Skeletal muscle tissue (tissue), 4 donors: ENCODE data around the gene LRP11. TPM values are rescaled to one million over a fixed set of nuclear protein-coding genes. Genes with fewer than 3 reads are reported as not detected.

ENCODE experiments used
- H3K27ac ChIP-seq: one replicate; pipeline ENCODE4 v1.7.0; 2013; ENCODE audit warnings: mild to moderate bottlenecking, low read depth, low read length, inconsistent platforms
- H3K27me3 ChIP-seq, 3 donors: one replicate each; pipeline ENCODE4 v1.7.0; 2013; ENCODE audit warnings: low read length in 3 of 3; ENCODE audit not compliant: control insufficient read depth in 3 of 3, insufficient read depth in 3 of 3
- H3K36me3 ChIP-seq, 3 donors: one replicate each; pipeline ENCODE4 v1.7.0; 2013; ENCODE audit warnings: low read length in 3 of 3; ENCODE audit not compliant: control insufficient read depth in 3 of 3, insufficient read depth in 3 of 3
- H3K4me1 ChIP-seq, 3 donors: one replicate each; pipeline ENCODE4 v1.7.0; 2013; ENCODE audit warnings: low read length in 3 of 3, mild to moderate bottlenecking in 3 of 3; ENCODE audit not compliant: control insufficient read depth in 3 of 3, insufficient read depth in 3 of 3
- H3K4me3 ChIP-seq, 3 donors: one replicate each; pipeline ENCODE4 v1.7.0; 2013; ENCODE audit warnings: low read length in 3 of 3
- H3K9ac ChIP-seq, 3 donors: one replicate each; pipeline ENCODE4 v1.7.0; 2013; ENCODE audit warnings: low read length in 3 of 3, mild to moderate bottlenecking in 3 of 3, moderate library complexity in 2 of 3, low read depth in 1 of 3
- H3K9me3 ChIP-seq, 3 donors: one replicate each; pipeline ENCODE4 v1.7.0; 2013; ENCODE audit warnings: low read length in 3 of 3; ENCODE audit not compliant: control insufficient read depth in 3 of 3
- total RNA-seq: library from RNA; depleted of rRNA; stranded (reverse); fragments of >200 nt; gene quantifications from one replicate; pipeline ENCODE4 v1.2.3, GENCODE V29; 2014
- donor health status: Osteomylitis.

LRP11 gene
- total RNA-seq, 1 donor from 2014 or later = 15.7 TPM

- H3K4me3 ChIP-seq = no peak overlapping the region
- no peak overlapping the region for H3K9ac ChIP-seq
- peaks cover 0 to 2% (median 0%) of the 10 kb centered on the region in 3 donors for H3K4me1 ChIP-seq
- H3K9me3 ChIP-seq = no peaks in the 10 kb centered on the region
- H3K27ac ChIP-seq = no peak overlapping the region
- H3K27me3 ChIP-seq = no peaks in the 10 kb centered on the region
- peaks cover 3 to 17% (median 11%) of the 10 kb centered on the region in 3 donors for H3K36me3 ChIP-seq
Observed at GRCh38 chr6:149777624-149778023, 86.5 kb downstream of the LRP11 start.

GRCh38 chr6:149771925-149772324 is 92.2 kb downstream of the LRP11 start:
- Histone ChIP-seq H3K4me3 (no peak overlapping the region), H3K9me3 (no peaks in the 10 kb centered on the region), H3K27me3 (no peaks in the 10 kb centered on the region), H3K36me3 (peaks cover 9 to 23% (median 19%) of the 10 kb centered on the region in 3 donors), H3K4me1 (no peaks in the 10 kb centered on the region), H3K27ac (no peak overlapping the region), H3K9ac (no peak overlapping the region)

- H3K4me1 ChIP-seq = no peaks in the 10 kb centered on the region
- no peak overlapping the region for H3K4me3 ChIP-seq
- no peak overlapping the region for H3K9ac ChIP-seq
- no peak overlapping the region for H3K27ac ChIP-seq
- no peaks in the 10 kb centered on the region for H3K27me3 ChIP-seq
- H3K36me3 ChIP-seq = peaks cover 9 to 25% (median 22%) of the 10 kb centered on the region in 3 donors
- H3K9me3 ChIP-seq = peaks cover 0 to 3% (median under 1%) of the 10 kb centered on the region in 3 donors
Observed at GRCh38 chr6:149771185-149771584, 93.0 kb downstream of the LRP11 start.

GRCh38 chr6:149769676-149770075 is 94.5 kb downstream of the LRP11 start:
- no peak overlapping the region for H3K9ac ChIP-seq
- H3K4me3 ChIP-seq = no peak overlapping the region
- H3K27me3 ChIP-seq = no peaks in the 10 kb centered on the region
- peaks cover 9 to 23% (median 18%) of the 10 kb centered on the region in 3 donors for H3K36me3 ChIP-seq
- H3K4me1 ChIP-seq = no peaks in the 10 kb centered on the region
- H3K9me3 ChIP-seq = peaks cover 0 to 5% (median 3%) of the 10 kb centered on the region in 3 donors
- H3K27ac ChIP-seq = no peak overlapping the region

Other genes starting within 250 kb of the LRP11 start
- 30.8 TPM for gene KATNA1, start 215.6 kb downstream of the LRP11 start, total RNA-seq
- gene LATS1, start 146.3 kb downstream of the LRP11 start, total RNA-seq = 15.1 TPM
- 17.2 TPM for gene NUP43, start 117.8 kb downstream of the LRP11 start, total RNA-seq
- 63.7 TPM for gene PCMT1, start 114.6 kb downstream of the LRP11 start, total RNA-seq
- 1.0 TPM for gene RAET1E, start 33.8 kb upstream of the LRP11 start, total RNA-seq
- gene RAET1G, start 58.8 kb upstream of the LRP11 start, total RNA-seq = not detected
- not detected for gene ULBP2, start 77.7 kb upstream of the LRP11 start, total RNA-seq
- gene ULBP1, start 99.6 kb upstream of the LRP11 start, total RNA-seq = not detected
- gene RAET1L, start 161.2 kb upstream of the LRP11 start, total RNA-seq = not detected
- 1.0 TPM for gene ULBP3, start 204.8 kb upstream of the LRP11 start, total RNA-seq